ENCODE results near the gene PGS1.

DNA sequence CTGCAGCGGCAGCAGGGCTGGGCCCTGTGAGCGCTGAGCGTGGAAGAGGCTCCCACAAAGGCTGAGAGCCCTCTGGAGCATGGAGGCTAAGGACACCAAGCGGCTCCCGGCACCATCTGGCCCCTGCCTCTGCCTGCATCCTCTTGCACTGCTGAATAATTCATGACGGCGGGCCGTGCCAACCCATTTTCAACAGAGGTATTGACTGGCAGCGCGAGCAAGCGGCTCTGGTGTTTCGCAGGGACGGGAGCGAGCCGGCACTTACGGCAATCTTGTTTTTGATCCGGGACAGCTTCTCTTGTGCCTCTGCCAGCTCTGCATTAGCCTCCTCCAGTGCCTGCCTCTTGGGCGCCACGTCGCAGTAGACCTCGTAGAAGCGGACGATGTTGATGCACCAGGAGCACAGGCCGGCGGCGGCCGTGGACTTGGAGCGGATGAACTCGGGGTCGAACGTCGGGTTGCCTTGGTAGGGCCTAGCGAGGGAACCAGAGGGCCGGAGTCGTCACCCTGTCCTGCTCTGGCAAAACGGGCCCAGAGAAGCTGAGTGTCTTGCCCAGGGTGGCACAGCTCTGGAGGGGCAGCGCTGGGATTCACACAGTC, 80.4 kb downstream of the PGS1 start:
- TF ChIP-seq, protein P1, sequence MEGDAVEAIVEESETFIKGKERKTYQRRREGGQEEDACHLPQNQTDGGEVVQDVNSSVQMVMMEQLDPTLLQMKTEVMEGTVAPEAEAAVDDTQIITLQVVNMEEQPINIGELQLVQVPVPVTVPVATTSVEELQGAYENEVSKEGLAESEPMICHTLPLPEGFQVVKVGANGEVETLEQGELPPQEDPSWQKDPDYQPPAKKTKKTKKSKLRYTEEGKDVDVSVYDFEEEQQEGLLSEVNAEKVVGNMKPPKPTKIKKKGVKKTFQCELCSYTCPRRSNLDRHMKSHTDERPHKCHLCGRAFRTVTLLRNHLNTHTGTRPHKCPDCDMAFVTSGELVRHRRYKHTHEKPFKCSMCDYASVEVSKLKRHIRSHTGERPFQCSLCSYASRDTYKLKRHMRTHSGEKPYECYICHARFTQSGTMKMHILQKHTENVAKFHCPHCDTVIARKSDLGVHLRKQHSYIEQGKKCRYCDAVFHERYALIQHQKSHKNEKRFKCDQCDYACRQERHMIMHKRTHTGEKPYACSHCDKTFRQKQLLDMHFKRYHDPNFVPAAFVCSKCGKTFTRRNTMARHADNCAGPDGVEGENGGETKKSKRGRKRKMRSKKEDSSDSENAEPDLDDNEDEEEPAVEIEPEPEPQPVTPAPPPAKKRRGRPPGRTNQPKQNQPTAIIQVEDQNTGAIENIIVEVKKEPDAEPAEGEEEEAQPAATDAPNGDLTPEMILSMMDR (IDR thresholded peaks at IDR 0.05), result no peak
- no peak for TF ChIP-seq POLR2A (IDR thresholded peaks at IDR 0.05)
- TF ChIP-seq EP300 (IDR thresholded peaks at IDR 0.05), result no peak

Measured in ovary (tissue), 3 donors.